HG03439 (cell line): ENCODE data around the gene MACROH2A1.

Experiments
- ATAC-seq: cut with Tn5 transposase; IDR thresholded peaks from one replicate; pipeline ENCODE4 v1.9.1; 2021; ENCODE audit warnings: mild to moderate bottlenecking, moderate library complexity; ENCODE audit not compliant: unreplicated experiment

MACROH2A1 gene

DNA sequence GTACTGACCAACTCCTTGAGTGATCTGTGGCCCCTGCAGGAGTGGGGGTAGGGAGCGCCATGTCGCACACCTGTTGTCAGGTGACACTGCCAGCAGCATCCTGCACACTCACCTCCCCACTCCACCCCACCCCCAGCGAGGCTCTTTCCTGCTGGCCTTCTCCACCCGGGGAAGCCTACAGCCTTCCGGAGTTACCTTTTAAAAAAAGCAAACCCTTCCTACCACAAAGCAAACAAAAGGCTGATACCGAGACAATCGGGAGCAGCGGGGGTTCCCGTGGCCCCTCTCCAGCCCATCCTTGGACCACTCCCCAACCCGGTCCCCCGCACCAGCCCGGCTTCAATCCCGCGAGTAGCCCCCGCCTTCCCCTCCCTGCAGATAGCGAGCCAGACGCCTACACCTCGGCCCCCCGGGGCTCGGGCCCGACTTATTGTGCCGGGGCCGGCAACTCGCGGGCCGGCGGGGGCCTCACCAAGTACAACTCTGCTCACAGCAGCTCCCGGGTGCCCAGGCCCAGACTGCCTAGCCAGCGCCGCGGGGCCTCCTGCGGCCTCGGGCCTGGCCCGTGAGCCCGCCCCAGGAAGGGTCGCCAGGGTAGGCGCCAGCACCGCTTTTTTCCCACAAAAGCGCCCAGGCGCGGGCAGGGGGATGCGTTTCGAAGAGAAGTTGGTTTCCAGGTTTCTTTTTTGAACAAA is 724 bp downstream of the MACROH2A1 start:
- peak; percentile 42 for ATAC-seq

DNA sequence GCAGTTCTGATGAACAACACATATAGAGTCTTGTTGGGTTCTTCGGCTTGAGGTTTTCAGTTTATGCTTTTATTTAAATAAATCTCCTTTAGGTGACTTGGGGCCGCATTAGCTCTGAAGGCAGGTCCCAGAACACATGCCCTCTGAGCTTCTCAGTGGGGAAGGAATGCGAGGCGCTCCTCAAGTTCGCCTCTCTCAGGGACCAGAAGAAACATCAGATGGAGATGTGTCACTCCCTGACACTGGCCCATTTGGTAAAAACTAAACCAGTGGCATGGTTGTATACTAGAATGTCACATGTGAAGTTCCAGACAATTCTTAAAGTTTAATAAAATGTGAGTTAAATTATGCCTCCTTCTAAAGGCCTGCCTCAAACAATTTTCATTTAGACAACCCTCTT is 1.9 kb downstream of the MACROH2A1 start:
- no peak for ATAC-seq

DNA sequence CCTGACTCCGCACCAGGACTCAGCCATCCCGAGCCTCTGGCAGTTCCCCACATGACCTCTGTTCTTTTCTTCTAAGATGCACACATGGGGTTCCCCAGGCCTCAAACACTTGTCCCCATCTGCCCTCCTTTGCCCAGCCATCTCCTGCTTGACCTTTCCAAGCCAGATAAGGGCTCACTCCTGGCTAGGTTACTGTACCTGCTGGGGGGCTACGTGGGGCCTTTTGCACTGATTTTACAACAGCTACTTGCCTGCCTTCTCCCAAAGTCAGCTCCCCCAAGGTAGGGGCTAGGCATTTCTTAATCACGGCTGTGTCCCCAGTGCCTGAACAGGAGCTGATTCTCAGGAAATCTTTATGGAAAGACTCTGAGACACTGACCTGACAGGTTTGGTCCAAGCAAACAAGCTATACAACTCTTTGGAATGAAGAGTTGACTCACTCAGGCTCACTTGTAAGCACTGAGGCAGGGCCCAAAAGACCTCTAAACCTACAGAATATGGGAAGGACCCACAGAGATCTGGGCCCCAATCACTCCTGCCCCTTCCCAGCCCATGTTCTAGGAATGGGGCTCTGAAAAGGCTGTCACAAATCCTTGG is 2.5 kb downstream of the MACROH2A1 start:
- no peak for ATAC-seq

DNA sequence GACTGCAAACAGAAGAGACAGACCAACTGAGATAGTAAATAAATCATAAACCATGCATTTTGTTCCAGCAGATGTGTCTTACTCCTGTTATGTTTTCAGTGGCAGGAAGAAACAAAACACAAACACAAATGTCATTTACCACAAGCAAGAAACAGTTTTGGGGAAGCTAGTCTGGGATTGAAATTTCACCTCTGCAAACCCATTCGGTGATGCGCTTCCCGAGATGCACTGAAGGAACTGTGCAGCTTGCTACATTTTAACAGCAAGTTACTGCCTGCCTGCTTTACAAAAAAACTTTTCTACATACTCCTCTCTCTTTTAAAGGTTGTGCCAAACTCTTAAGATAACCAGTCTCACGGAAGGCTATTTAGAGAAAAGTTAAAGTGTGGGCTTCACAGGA is 3.2 kb downstream of the MACROH2A1 start:
- no peak for ATAC-seq

DNA sequence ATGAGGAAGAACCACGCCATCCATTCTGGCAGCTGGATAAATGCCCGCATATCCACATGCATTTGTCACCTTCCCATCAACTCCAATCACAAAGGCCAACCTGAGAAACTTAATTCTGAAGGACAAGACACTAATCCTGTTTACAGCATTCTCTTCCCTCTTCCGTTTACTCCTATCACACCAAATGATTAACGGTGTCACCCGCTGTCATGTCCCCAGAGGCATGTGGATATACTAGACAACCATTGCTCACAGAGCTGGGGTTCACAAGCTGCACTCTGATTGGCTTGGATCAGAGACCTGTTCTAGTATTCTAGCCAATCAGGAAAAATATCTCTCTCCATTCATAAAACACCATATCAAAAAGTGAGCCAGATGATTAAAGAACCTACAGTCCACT is 3.6 kb downstream of the MACROH2A1 start:
- ATAC-seq, result no peak

DNA sequence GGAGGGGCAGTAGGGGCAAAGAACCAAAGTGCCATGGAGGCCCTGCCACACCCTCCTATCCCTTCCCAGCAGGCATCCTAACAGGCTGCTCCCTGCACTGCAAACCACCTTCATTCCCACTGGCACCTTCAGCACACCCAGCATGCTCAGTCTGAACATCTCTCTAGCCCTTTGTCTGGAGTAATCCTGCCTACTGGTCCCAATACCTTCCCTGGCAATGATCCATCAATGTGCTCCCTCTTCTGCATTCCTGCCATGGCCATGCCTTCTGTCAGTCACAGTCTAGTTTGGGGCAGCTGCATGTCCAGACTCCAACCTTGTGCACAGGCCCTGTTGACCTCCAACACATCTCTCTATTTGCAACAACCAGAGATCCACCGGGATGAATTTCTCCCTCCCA is 4.9 kb downstream of the MACROH2A1 start:
- no peak for ATAC-seq

DNA sequence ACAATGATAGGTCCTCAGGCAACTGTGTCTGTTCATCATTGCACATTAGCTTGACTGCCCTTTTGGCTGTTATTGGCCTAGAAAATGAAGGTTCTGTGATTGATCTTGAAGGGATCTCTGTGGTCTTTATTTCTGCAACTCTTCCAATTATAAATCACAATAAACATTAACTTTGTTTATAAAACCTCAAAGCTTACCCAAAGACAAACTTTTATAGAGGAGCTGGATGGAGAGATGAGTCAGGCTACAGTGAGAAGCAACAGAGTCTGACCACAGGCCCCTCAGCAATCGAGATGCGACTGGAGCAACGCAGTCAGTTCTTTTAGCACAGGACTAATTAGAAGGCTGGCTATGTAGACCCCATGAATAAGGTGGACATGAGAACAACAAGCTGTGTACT is 5.3 kb downstream of the MACROH2A1 start:
- ATAC-seq, result no peak

DNA sequence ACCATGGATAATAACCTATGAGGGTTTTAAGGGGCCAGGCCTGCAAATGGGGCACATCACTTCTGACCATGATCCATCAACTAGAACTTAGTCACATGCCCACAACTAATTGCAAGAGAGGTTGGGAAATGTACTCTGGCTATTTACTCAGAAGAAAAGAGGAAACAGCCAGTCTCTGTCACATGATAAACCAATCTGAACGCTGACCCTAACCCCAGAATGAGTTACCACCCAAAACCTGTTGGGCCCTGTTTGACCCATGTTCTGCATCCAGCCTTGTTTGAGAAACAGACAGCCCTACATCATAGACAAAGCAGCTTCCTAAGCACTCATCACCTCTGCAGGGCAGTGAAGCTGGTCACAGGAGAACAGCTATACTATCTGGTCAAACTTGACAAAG is 5.8 kb downstream of the MACROH2A1 start:
- ATAC-seq, result no peak

DNA sequence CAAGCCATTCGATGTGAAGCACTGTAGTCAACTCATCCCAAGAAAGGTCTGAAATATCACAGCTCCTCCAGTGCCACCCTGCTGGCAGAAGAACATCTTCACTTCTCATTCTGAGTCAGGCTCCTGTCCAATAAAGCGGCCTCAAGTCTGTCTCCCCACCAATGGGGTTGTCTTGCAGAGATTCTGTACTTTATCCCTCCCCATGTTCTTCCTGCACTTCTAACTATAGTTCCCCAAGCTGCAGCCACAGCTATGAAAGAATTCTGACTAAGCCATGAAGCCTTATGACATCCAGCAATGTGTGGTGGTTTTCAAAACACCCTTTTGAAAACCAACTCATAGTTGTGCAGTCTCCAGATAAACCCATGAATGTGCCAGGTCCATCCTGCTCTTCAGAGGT is 6.8 kb downstream of the MACROH2A1 start:
- no peak for ATAC-seq

DNA sequence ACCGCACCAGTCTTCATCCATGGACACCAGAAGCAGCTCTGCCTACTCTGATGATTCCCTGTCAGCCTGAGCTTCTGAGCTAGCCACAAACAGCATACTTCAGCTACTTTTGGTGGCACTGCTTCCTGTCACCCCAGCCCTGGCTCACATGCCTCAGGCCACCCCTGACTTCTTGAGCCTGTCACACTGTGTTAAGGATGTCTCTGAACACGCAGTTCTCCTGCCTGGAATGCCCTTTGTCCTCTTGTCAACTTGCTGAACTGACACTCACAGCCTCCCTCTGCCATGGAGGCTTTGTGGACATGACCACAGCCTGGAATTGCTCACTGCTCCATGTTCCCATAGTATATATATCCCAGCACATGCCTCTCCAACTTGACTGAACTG is 7.2 kb downstream of the MACROH2A1 start:
- ATAC-seq, result no peak

DNA sequence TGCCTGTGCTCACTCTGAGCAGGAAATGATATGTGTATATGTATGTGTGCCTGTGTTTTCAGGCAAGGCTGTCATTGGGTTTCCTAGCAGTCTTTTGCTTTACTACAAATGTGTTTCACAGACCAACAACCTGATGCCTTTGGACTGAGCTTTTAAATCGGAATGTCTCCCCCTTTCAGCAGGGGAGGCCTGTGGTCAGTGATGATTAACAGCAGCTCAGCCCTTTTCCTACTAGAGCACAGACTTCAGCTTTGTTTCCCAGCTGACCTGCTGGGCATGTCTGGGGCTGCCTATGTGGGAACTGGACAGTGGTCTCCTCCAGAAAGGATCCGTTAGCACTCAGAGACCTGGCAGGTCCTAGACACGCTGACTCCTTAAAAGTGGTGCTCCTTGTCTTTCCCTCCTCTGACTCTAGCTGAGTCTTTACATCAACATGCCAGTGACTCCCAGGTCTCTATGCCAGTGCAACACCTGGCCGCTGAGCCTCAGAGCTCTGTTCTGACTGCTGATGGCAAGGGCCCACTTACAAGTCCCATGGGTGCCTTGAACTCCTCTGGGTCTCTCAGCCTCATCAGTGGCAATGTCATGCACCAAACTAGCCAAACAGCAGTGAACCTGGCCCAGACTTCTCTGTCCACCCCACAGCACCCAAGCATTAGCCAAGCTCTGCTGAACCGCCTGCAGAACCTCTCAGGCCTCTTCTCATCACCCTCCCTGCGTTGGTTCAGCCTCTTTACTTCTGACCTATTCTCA is 7.7 kb downstream of the MACROH2A1 start:
- no peak for ATAC-seq

DNA sequence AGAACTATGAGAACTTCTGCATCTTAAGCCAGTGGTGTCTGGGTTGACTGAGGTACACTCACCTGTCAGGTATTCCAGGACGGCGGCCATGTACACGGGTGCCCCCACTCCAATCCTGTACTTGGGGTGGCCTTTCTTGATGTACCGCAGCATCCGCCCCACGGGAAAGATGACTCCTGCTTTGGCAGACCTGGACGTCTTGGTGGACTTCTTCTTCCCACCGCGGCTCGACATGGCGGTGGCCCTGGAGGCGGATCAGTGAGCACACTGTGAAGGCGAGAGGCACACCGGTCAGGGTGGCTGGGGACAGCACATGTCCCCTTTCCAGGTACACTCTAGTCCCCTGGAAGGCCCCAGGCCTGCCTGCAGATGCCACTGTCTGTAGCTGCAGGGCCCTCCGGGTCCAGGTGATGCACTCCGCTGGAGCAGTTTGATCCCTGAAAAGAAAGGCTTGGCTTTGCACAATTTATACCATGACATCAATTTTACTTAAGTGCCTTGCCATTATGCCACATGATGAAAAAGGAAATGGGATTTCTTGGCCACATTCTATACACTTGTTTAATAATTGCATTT is 10.1 kb downstream of the MACROH2A1 start:
- ATAC-seq, result no peak

DNA sequence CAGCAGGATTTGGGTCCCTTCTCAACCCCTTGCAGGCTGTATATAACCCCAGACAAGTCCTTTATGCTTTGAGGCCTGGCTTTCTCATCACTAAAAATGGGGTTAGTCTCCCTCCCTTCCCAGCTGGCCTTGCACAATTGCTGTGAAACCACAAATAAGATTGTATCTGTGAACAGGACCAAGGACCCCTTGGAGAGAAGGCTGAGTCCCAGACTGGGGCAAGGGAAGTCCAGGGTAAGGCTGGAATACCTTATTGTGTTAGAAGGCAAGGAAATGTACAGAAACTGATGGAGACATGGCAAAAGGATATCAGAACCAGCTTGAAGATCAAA is 11.4 kb downstream of the MACROH2A1 start:
- no peak for ATAC-seq

DNA sequence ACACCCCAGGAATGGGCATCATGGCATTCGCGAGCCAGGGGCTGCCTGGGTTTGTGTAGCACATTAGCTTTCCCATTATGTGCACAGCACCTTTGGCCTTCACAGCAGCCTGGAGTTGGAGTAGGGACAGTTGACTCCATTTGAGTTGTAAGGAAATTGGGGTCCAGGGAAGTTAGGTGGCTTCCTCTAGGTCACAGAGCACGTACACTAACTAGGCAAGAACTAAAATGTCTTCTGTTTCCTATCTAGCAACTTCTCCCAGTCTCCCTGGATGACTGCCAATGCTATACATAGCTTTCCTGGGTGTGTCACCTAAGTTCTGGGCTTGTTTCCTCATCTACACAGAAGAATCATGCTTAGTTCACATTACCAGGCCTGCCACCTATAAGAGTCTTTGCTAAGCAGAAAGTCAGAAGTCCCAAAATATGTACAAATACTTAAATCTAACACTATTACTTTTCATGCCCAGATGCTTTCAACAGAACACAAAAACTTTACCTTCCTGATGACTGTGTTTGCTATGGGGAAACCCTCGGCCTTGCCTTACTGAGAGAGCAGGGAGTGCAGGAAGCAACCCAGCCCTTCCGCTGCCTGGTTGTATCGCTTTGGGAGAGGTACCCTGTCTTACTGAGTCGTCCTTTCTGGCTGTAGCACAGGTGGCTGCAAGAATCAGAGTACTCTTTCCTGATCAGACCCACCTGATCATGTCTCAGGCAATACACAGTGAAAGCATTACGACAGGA is 12.0 kb downstream of the MACROH2A1 start:
- no peak for ATAC-seq

DNA sequence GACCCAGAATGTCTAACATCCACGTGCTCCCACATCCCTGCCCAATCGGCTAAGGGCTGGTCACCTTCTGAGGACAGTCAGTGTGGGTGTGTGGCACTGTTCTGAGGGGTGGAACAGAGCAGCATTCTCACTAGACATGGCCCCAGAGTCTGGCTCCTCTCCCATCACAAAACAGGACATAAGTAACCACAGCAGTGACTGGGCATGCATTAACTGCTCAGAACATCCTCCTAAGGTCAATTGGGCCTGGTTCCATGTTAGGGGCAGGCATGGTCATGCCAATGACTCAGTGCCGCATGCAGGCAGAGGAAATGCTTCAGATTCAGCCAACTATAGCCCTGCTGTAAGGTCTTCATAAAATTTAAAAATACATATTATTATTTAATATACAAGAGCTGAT is 12.9 kb downstream of the MACROH2A1 start:
- ATAC-seq, result no peak

DNA sequence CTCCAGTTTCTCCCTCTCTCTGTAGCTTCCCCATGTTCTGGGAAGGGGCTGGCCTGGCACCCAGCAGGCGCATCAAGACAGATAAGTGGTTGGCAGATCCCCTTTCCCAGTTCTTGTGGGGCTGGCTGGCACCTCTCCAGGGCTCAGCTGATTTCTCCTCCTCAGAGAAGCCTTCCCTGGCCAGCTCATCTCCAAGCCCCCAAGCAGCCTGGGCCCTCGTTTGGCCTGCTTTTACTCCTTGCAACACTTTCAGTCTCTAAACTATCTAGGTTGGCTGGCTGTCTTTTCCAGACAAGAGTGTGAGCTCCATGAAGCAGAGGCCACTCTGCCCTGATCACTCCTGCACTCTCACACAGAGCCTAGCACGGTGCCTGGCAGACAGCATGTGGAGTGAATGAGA is 13.5 kb downstream of the MACROH2A1 start:
- no peak for ATAC-seq

DNA sequence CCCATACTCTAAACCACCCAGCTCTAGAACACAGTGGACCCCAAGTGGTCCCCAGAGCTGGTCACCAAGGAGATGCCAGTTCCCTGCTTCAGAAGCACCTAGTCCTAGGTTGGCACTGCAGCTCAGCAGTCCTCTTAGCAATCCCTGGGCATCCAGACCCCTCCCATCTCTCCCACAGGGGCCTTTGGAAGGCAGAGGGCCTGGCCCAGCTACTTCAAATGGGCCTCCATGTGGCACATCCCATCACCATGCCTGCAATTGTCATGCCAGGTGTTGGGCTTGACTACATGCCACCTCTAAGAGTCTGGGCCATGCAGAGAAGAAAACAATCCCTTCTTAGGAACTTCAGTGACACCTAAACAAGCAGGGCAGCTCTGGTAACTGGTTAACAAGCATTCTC is 14.1 kb downstream of the MACROH2A1 start:
- ATAC-seq, result no peak

DNA sequence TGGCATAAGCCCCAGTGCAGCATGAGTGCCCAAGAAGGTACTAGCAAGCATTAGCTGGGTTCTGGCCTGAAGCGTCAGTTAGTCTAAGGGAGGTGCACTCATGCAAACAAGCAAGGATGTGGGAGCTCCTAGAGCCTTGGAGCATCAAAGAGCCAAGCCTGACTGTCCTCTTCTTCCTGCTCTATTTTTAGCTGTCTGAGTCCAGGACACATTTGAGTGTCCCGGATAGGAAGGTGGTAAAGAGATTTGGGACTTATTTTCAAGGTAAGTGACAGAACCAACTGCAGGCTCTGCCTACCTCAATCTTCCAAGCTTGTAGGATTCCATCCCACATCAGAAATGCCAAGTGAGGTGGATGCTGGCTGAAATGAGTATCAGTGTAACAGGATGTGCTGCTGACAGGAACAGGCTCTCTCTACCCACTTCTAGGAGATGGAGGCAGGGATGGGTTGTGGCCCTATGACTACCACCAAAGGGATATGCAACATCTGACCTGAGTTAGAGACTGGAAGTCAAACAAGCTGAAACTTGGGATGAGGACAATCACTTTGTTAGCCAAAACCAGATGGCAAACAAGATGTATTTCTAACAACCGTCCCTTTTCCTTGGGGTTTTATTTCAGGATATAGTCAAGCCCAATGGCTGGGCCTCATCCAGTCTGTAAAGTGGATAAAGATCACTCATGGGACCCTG is 15.1 kb downstream of the MACROH2A1 start:
- no peak for ATAC-seq

DNA sequence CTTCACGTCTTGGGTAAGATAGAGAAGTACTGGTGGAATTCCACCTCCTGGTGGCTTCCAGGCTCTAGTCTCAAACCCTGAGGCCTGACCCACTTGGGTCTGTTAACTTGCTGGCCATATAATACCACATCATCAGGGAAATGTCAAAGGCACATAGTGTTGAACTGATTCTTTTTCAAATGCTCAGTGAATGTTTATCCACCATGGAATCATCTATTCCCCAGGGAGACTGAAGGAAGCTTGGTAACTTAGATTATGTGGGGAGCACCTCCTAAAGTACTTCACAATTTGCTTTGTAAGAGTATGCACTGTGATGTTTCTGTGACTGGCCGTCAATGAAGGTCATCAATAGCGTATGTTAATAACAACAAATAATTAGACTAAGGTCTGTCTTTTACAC is 16.1 kb downstream of the MACROH2A1 start:
- no peak for ATAC-seq

DNA sequence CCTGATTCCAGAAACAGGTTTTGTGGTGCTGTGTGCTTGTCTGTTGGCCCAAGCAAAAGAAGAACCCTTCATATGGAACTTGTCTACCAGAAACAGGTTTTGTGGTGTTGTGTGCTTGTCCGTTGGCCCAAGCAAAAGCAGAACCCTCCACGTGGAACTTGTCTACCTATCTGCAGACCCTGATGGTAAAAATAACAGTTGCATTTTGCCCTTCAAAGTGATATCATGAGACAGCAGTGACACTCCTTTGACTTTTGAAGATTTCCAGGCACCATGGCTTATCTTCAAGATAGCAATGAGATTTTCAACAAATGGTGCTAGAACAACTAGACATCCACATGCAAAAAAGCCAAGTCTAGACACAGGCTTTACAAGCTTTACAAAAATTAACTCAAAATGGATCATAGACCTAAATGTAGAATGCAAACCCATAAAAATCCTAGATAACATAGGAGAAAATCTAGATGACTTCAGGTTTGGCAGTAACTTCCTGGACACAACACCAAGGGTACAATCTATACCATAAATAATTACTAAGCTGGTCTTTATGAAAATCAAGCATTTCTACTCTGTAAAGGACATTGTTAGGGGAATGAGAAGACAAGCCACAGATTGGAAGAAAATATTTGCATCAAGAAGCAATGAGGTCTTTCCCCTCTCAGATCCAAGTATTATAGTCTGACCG is 16.8 kb downstream of the MACROH2A1 start:
- ATAC-seq, result no peak
